ENCODE measurements around the gene RBL2. TPM values are rescaled to one million over a fixed set of nuclear protein-coding genes. Genes with fewer than 3 reads are reported as not detected.

RBL2 gene
- total and polyA plus RNA-seq, 8 donors: 27.6 to 60.6 (median 40.3) TPM

DNA sequence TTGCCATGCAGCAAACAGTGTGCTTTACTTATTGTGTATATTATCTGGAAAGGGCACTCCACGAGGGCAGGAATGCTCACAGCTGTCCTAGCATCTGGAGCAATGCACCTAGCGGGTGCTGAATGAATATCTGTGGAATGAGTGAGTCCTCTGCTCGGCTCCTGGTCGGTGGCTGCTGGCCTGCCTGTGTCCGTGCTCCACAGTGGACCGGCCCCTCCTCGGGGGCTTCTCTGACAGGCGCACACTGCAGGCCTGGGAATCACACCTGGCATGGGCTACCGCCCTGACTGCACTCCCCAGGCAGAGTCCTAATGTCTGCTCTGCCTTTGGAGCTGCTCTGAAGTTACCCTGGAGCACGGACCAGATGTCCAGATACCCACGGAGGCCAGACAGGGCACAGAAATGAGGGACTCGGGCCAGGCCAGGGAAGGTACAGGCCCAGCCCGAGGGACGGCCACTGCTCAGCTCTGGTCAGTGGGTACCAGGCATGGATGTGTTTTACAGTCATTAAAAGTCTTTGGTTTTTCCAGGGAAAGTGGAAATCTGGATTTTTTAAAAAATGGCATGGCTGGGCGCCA, 89.8 kb downstream of the RBL2 start:
- H3K27me3 ChIP-seq: no peaks in the 10 kb centered on the region
- FAIRE-seq (no peak), ATAC-seq (peak; percentile 64 to 96 (median 86)), DNase-seq (peak in 3 of 6 donors; percentile 39 to 62 (median 57))
- no peak overlapping the region for H3K4me3 ChIP-seq
- H3K36me3 ChIP-seq: no peaks in the 10 kb centered on the region
- no peaks in the 10 kb centered on the region for H3K9me3 ChIP-seq
- intact Hi-C loops (cut with DNase I): no loop called here
- TF ChIP-seq, protein P1, sequence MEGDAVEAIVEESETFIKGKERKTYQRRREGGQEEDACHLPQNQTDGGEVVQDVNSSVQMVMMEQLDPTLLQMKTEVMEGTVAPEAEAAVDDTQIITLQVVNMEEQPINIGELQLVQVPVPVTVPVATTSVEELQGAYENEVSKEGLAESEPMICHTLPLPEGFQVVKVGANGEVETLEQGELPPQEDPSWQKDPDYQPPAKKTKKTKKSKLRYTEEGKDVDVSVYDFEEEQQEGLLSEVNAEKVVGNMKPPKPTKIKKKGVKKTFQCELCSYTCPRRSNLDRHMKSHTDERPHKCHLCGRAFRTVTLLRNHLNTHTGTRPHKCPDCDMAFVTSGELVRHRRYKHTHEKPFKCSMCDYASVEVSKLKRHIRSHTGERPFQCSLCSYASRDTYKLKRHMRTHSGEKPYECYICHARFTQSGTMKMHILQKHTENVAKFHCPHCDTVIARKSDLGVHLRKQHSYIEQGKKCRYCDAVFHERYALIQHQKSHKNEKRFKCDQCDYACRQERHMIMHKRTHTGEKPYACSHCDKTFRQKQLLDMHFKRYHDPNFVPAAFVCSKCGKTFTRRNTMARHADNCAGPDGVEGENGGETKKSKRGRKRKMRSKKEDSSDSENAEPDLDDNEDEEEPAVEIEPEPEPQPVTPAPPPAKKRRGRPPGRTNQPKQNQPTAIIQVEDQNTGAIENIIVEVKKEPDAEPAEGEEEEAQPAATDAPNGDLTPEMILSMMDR (IDR thresholded peaks at IDR 0.05): no peak
- no peak overlapping the region for H3K27ac ChIP-seq
- no peaks in the 10 kb centered on the region for H3K4me1 ChIP-seq
- 58 to 67% methylated on average over 15 of the region's 15 CpGs for WGBS, 2 donors

DNA sequence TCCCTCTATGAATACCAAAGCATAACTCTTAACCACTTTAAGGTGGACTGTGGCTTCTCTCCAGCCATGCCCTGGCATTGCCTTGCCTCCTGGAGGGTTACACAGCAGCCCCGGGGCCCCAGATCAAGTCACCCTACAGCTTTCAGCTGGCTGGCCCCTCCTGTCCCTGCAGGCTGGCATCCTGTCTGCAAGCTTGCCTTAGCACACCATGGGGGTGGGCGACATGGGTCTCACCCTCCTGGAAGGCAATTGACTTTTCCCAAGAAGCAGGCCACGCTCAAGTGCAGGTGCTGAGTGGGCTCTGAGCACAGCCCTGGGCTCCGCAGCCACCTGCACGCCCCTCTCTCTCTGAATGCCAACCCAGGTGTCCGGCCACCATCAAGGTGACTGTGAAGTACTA, 94.5 kb downstream of the RBL2 start:
- Histone ChIP-seq H3K27ac (no peak overlapping the region), H3K9me3 (no peaks in the 10 kb centered on the region), H3K4me1 (no peaks in the 10 kb centered on the region), H3K36me3 (no peaks in the 10 kb centered on the region), H3K27me3 (no peaks in the 10 kb centered on the region), H3K4me3 (no peak overlapping the region)
- DNase-seq: no peak
- intact Hi-C loops (cut with DNase I): no loop called here
- no peak for FAIRE-seq
- TF ChIP-seq, protein P1 (IDR thresholded peaks at IDR 0.05): no peak
- ATAC-seq: no peak
- WGBS, 2 donors: 88 to 97% methylated on average over 6 of the region's 6 CpGs

DNA sequence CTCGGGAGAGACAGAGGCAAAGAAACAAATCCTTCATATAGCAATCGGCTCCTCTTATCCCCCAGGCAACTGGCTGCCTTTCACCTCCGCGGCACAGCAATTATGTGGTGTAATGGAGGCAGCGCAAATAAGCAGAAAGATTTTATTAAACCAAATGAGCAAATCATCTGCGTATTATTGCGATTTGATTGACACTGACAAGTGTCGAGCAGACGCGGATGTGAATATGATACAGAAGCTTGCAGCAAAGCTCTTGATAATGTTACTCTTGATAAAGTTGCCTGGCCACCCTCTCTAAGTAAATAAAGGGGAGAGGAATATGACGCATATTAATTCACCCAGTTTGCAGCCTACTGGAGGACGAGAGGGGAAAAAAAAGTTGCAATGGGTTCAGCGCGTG, 95.2 kb downstream of the RBL2 start:
- no peaks in the 10 kb centered on the region for H3K4me1 ChIP-seq
- intact Hi-C loops (cut with DNase I): no loop called here
- H3K4me3 ChIP-seq: no peak overlapping the region
- H3K9me3 ChIP-seq: no peaks in the 10 kb centered on the region
- H3K36me3 ChIP-seq: no peaks in the 10 kb centered on the region
- DNase-seq (no peak), FAIRE-seq (no peak), ATAC-seq (peak in 3 of 4 donors; percentile 56 to 75 (median 57))
- no peak overlapping the region for H3K27ac ChIP-seq
- TF ChIP-seq, protein P1 (IDR thresholded peaks at IDR 0.05): no peak
- no peaks in the 10 kb centered on the region for H3K27me3 ChIP-seq
- 29 to 36% methylated on average over 14 of the region's 14 CpGs for WGBS, 2 donors

DNA sequence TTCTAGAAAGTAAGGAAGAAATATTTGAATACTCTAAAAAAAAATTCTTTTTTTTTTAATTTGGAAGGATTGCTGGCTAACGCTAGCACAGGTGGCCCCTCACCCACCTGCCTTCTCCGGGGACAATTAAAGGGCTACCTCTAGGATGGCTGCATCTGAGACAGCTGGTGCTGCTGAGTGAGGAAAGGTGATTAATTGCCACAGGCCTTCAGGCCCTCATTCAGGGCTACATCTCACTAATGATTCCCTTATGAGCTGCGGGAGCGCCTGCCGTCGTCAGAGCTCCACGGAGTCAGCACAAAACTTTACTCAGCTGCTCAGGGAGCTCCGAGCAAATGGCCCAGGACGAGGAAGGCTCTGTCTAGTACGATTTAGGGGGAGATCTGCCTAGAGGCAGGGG, 95.8 kb downstream of the RBL2 start:
- no peaks in the 10 kb centered on the region for H3K36me3 ChIP-seq
- ATAC-seq: peak in 2 of 4 donors; percentile 57 to 61
- WGBS, 2 donors: 51 to 58% methylated on average over 10 of the region's 10 CpGs
- no peaks in the 10 kb centered on the region for H3K9me3 ChIP-seq
- no peaks in the 10 kb centered on the region for H3K27me3 ChIP-seq
- H3K4me3 ChIP-seq: no peak overlapping the region
- TF ChIP-seq, protein P1 (IDR thresholded peaks at IDR 0.05): no peak
- DNase-seq: no peak
- no peak for FAIRE-seq
- H3K4me1 ChIP-seq: no peaks in the 10 kb centered on the region
- H3K27ac ChIP-seq: no peak overlapping the region
- intact Hi-C loops (cut with DNase I): no loop called here

DNA sequence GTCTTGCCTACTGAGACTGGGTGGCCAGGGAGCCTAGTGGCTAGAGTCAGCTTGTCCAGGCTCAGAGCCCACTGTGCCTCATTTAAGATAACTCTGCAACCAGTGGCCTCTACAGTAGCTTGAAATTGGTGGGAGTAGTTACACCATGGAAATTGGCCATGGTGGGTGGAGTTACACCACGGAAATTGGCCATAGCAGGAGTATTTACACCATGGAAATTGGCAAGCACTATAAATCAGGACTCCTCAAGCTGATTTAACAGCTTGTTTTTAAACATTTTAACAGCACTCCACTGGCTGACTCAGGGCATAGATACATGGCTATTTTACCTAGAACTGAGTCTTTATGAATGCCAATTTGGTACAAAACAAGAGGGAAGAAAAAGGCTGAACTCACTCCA, 96.5 kb downstream of the RBL2 start:
- FAIRE-seq (no peak), ATAC-seq (no peak), DNase-seq (no peak)
- Histone ChIP-seq H3K4me1 (no peaks in the 10 kb centered on the region), H3K27ac (no peak overlapping the region), H3K36me3 (no peaks in the 10 kb centered on the region), H3K9me3 (no peaks in the 10 kb centered on the region), H3K4me3 (no peak overlapping the region), H3K27me3 (no peaks in the 10 kb centered on the region)
- WGBS, 2 donors: 67 to 77% methylated on average over 1 of the region's 1 CpG
- TF ChIP-seq, protein P1 (IDR thresholded peaks at IDR 0.05): no peak
- intact Hi-C loops (cut with DNase I): no loop called here
